ENCODE results near the gene DND1. TPM values are rescaled to one million over a fixed set of nuclear protein-coding genes. Genes with fewer than 3 reads are reported as not detected.
"Not testable (repeated sequence)": the region's sequence is repeated elsewhere in the genome, so short reads cannot be mapped to it uniquely, and the experiment has no call there.

The DND1 gene
- total and polyA plus RNA-seq, 5 experiments from 2014 or later = 0.17 to 3.7 (median 3.4) TPM; not detected in 2

GRCh38 chr5:140664359-140665119 is 8.8 kb downstream of the DND1 start, which contains the start of gene WDR55:
Gene WDR55, plus strand, starts transcription at chr5:140664904. Its CDS starts 9 bp downstream, at chr5:140664913.
- Mint-ChIP-seq H3K27me3 (no peaks in the 10 kb centered on the region), H3K9me3 (peaks cover 0 to 1% (median 0%) of the 10 kb centered on the region in 9 donors), H3K4me1 (peaks cover 24 to 47% (median 38%) of the 10 kb centered on the region in 4 donors), H3K27ac (peak within 1 kb of the TSS; percentile 97 to 99 (median 98)), H3K36me3 (peaks cover 0 to 64% (median 19%) of the 10 kb centered on the region in 3 donors), H3K4me3 (peak within 1 kb of the TSS; percentile 91 to 99 (median 97))
- DNase-seq = peak; percentile 91 to 98 (median 94)
- peak; percentile 91 to 93 for ATAC-seq
- POLR2A ChIA-PET = interaction anchor here (0.6 to 4.5 kb wide), 12 partner anchors 10 to 1563 kb away, joined by 3 to 61 read pairs (median 8); partner anchors contain the start of genes ANKHD1, CD14, EIF4EBP3 and HARS1

GRCh38 chr5:140664030-140664358 is 9.4 kb downstream of the DND1 start:
- peak overlapping the region; percentile 97 to 99 (median 98) for H3K27ac Mint-ChIP-seq
- ATAC-seq = no peak
- peaks cover 0 to 1% (median 0%) of the 10 kb centered on the region in 9 donors for H3K9me3 Mint-ChIP-seq
- peaks cover 24 to 45% (median 38%) of the 10 kb centered on the region in 4 donors for H3K4me1 Mint-ChIP-seq
- no peaks in the 10 kb centered on the region for H3K27me3 Mint-ChIP-seq
- peak overlapping the region; percentile 91 to 99 (median 97) for H3K4me3 Mint-ChIP-seq
- POLR2A ChIA-PET = interaction anchor here (0.6 to 4.5 kb wide), 11 partner anchors 10 to 1563 kb away, joined by 3 to 61 read pairs (median 8); partner anchors contain the start of genes ANKHD1, CD14, EIF4EBP3 and HARS1
- peaks cover 0 to 64% (median 25%) of the 10 kb centered on the region in 3 donors for H3K36me3 Mint-ChIP-seq
- DNase-seq = no peak

- H3K9me3 Mint-ChIP-seq, ATAC-seq, H3K27me3 Mint-ChIP-seq, H3K4me3 Mint-ChIP-seq, DNase-seq, POLR2A ChIA-PET: not testable (repeated sequence)
- peaks cover 4 to 74% (median 41%) of the 10 kb centered on the region in 3 donors for H3K36me3 Mint-ChIP-seq
- peaks cover 10 to 19% (median 14%) of the 10 kb centered on the region in 4 donors for H3K4me1 Mint-ChIP-seq
- peak overlapping the region in 3 of 10 donors; percentile 20 to 38 (median 29) for H3K27ac Mint-ChIP-seq
Observed at GRCh38 chr5:140660371-140660770, 13.0 kb downstream of the DND1 start.

- DNase-seq (no peak), ATAC-seq (no peak)
- Mint-ChIP-seq H3K9me3 (no peaks in the 10 kb centered on the region), H3K4me1 (peaks cover 5 to 18% (median 7%) of the 10 kb centered on the region in 4 donors), H3K27me3 (no peaks in the 10 kb centered on the region), H3K27ac (peak overlapping the region in 6 of 10 donors; percentile 44 to 84 (median 62)), H3K36me3 (peaks cover 9 to 89% (median 56%) of the 10 kb centered on the region in 3 donors), H3K4me3 (peak overlapping the region in 1 of 10 donors; percentile 74)
- POLR2A ChIA-PET = no interaction called here
Observed at GRCh38 chr5:140658870-140659269, 14.5 kb downstream of the DND1 start.

- ATAC-seq (no peak), DNase-seq (peak in 1 of 10 donors; percentile 24)
- Mint-ChIP-seq H3K27ac (peak overlapping the region; percentile 98 to 100 (median 100)), H3K9me3 (no peaks in the 10 kb centered on the region), H3K4me3 (peak overlapping the region; percentile 96 to 100 (median 99)), H3K36me3 (peaks cover 5 to 78% (median 15%) of the 10 kb centered on the region in 3 donors), H3K27me3 (no peaks in the 10 kb centered on the region), H3K4me1 (peaks cover 21 to 68% (median 64%) of the 10 kb centered on the region in 4 donors)
- POLR2A ChIA-PET = interaction anchor here (0.6 to 3.7 kb wide), 21 partner anchors 8 to 673 kb away, joined by 3 to 61 read pairs (median 6); partner anchors contain the start of genes ANKHD1, APBB3, CD14 and EIF4EBP3
Observed at GRCh38 chr5:140647042-140647419, 26.3 kb downstream of the DND1 start.

- Mint-ChIP-seq H3K27me3 (no peaks in the 10 kb centered on the region), H3K27ac (peak overlapping the region in 3 of 10 donors; percentile 30 to 48 (median 40)), H3K4me3 (peak overlapping the region in 1 of 10 donors; percentile 3), H3K9me3 (no peaks in the 10 kb centered on the region), H3K36me3 (peaks cover 0 to 37% (median 0%) of the 10 kb centered on the region in 3 donors), H3K4me1 (peaks cover 26 to 72% (median 67%) of the 10 kb centered on the region in 4 donors)
- ATAC-seq (no peak), DNase-seq (no peak)
- POLR2A ChIA-PET = interaction anchor here (0.7 to 1.1 kb wide), 3 partner anchors 10 to 241 kb away, joined by 3 to 5 read pairs (median 3); partner anchors contain the start of genes ANKHD1 and CD14
Observed at GRCh38 chr5:140642718-140643117, 30.7 kb downstream of the DND1 start.

- no peaks in the 10 kb centered on the region for H3K27me3 Mint-ChIP-seq
- peaks cover 27 to 63% (median 60%) of the 10 kb centered on the region in 4 donors for H3K4me1 Mint-ChIP-seq
Observed at GRCh38 chr5:140641716-140642115, 31.7 kb downstream of the DND1 start.

GRCh38 chr5:140639148-140639981 is 34.0 kb downstream of the DND1 start, which contains the start of gene TMCO6:
Gene TMCO6, plus strand, starts transcription at chr5:140639451. Its CDS starts 77 bp downstream, at chr5:140639528.
- POLR2A ChIA-PET = interaction anchor here (0.6 to 2.4 kb wide), 14 partner anchors 8 to 252 kb away, joined by 3 to 16 read pairs (median 5); partner anchors contain the start of genes ANKHD1, APBB3, EIF4EBP3 and HARS1
- Mint-ChIP-seq H3K27me3 (no peaks in the 10 kb centered on the region), H3K9me3 (no peaks in the 10 kb centered on the region), H3K4me1 (peaks cover 23 to 47% (median 44%) of the 10 kb centered on the region in 4 donors), H3K27ac (peak within 1 kb of the TSS; percentile 85 to 100 (median 98)), H3K4me3 (peak within 1 kb of the TSS; percentile 87 to 96 (median 92)), H3K36me3 (peaks cover 0 to 20% (median 0%) of the 10 kb centered on the region in 3 donors)
- ATAC-seq = peak; percentile 93 to 97
- DNase-seq = peak; percentile 85 to 98 (median 94)

More at GRCh38 chr5:140641716-140642115, 31.7 kb downstream of the DND1 start:
- POLR2A ChIA-PET = interaction anchor here (0.6 to 1.4 kb wide), 4 partner anchors 9 to 78 kb away, joined by 3 to 4 read pairs (median 4); partner anchors contain the start of gene CD14
- Mint-ChIP-seq H3K36me3 (peaks cover 0 to 35% (median 0%) of the 10 kb centered on the region in 3 donors), H3K27ac (peak overlapping the region in 1 of 10 donors; percentile 74), H3K9me3 (no peaks in the 10 kb centered on the region), H3K4me3 (peak overlapping the region in 2 of 10 donors; percentile 1 to 10)
- no peak for ATAC-seq
- DNase-seq = no peak

- Mint-ChIP-seq H3K4me1 (peaks cover 22 to 48% (median 44%) of the 10 kb centered on the region in 4 donors), H3K27ac (peak overlapping the region; percentile 85 to 100 (median 98)), H3K36me3 (peaks cover 0 to 14% (median 0%) of the 10 kb centered on the region in 3 donors), H3K4me3 (peak overlapping the region; percentile 87 to 96 (median 92))
- peak in 1 of 2 donors; percentile 1 for ATAC-seq
- not testable (repeated sequence) for DNase-seq, H3K9me3 Mint-ChIP-seq, H3K27me3 Mint-ChIP-seq
- POLR2A ChIA-PET = interaction anchor here (0.6 to 2.4 kb wide), 13 partner anchors 9 to 237 kb away, joined by 3 to 16 read pairs (median 5); partner anchors contain the start of genes ANKHD1, APBB3, EIF4EBP3 and HARS1
Observed at GRCh38 chr5:140638898-140639147, 34.6 kb downstream of the DND1 start.

- ATAC-seq = no peak
- no peak for DNase-seq
- POLR2A ChIA-PET = no interaction called here
- H3K9me3 Mint-ChIP-seq = no peaks in the 10 kb centered on the region
- H3K27me3 Mint-ChIP-seq = peaks cover 0 to 5% (median 0%) of the 10 kb centered on the region in 5 donors
- peak overlapping the region in 4 of 10 donors; percentile 41 to 98 (median 47) for H3K27ac Mint-ChIP-seq
- H3K4me1 Mint-ChIP-seq = peaks cover 28 to 55% (median 53%) of the 10 kb centered on the region in 4 donors
- H3K4me3 Mint-ChIP-seq = peak overlapping the region in 1 of 10 donors; percentile 75
- peaks cover 0 to 2% (median 0%) of the 10 kb centered on the region in 3 donors for H3K36me3 Mint-ChIP-seq
Observed at GRCh38 chr5:140637371-140638100, 35.8 kb downstream of the DND1 start.
